Measurements from ENCODE around the gene TUBGCP2.
A peak's percentile ranks its signal among the peaks of the same experiment; 100 is the strongest.

Gene TUBGCP2

DNA sequence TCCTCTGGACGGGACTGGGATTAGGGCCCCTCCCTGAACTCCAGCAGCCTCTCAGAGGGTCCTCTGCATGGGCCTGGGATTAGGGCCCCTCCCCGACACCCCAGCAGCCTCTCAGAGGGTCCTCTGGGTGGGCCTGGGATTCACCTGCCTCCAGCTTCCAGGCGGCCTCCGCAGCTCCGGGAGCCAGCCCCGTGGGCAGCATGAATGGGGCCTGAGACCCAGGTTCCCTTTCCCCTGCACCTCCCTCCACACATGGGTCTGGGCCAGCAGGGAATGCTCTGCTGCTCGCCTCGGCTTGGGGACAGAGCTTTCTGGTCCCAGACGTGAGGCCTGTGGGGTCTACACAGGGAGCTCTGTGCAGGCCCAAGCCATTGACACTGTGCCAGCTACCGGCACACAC, 5.5 kb downstream of the TUBGCP2 start:
- no peak for DNase-seq (ENCODE audit: low read depth)

DNA sequence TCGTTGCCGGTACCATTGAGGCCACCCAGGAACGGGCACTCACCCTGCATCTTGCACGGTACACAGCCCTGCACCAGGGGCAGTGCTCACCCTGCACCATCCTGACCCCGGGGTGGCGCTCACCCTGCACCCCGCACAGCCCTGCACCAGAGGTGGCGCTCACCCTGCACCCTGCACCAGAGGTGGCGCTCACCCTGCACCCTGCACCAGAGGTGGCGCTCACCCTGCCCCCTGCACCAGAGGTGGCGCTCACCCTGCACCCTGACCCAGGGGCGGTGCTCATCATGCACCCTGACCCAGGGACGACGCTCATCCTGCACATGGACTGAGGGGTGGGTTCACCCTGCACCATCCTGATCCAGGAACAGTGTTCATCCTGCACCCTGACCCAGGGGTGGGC, 6.4 kb downstream of the TUBGCP2 start:
- DNase-seq (ENCODE audit: low read depth): no peak

DNA sequence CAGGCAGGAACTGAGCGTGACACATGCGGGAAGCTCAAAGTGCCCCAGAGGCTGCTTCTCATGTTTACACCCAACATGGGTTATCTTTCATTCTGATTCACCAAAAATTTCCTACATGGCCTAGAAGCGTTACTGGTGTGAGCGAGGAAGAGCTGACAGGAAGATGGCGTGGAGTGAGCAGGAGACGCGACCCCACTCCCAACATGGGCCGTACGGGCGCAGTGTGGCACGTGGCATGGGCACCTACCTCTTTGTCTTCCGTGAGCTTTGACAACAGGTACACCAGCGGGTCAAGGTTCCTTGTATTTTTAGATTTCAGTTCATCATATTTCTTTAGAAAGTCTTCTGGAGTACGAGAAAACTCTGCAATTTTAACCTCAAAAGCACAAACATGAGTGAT, 8.9 kb downstream of the TUBGCP2 start:
- DNase-seq (ENCODE audit: low read depth): no peak

DNA sequence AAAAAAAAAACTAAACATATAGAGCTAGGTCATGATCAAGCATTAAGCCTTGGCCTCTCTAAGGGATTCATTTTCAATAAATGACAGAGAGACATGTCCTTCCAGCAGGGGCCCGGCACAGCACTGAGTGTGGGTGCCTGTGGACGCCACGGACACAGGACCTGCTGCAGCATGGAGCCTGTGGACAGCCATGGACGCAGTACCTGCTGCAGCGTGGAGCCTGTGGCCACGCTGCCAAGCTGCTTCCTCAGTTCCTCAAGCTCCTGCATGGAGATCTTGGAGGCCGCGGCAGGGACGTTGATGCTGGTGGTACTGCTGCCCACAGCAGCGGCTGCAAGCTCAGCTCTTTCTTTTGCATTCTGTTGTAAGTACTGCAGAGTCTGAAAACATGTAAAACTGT, 9.4 kb downstream of the TUBGCP2 start:
- DNase-seq (ENCODE audit: low read depth): no peak

DNA sequence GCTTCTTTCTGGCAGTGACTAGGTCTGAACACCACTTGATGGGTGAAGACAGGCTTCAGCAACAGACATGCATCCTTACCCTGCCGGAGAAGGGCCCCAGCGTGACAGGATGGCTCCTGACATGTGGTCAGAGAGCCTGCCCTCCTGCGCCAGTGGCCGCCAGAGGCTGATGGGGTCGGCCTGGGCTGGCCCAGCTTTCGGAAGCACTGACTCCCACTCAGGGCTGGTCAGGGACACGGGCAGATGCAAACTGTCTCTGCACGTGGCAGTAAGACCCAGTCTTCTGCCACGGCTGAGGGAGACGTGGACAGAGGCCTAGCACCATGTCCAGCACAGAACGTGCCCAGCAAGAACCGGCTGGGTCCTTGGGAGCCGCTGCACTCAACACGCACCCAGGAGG, 10.2 kb downstream of the TUBGCP2 start:
- no peak for DNase-seq (ENCODE audit: low read depth)

DNA sequence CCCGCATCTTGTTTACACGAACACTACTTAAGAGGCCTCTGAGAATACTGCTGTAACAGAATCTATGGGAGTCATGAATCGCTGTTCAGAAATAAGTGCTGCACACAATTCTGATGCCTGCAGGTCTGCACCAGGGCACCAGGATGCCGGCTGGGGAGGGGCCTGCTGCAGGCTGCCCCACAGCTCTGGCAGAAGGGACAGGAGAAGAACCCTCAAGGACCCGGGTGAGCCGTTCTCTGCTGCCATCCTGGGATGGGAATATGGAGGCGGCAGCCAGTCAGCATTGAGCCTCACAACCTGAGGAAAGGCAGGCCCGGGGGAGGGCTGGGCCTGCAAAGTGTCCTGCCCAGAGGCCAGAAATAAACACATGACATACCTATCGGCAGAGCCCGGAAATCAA, 11.2 kb downstream of the TUBGCP2 start:
- no peak for DNase-seq (ENCODE audit: low read depth)

DNA sequence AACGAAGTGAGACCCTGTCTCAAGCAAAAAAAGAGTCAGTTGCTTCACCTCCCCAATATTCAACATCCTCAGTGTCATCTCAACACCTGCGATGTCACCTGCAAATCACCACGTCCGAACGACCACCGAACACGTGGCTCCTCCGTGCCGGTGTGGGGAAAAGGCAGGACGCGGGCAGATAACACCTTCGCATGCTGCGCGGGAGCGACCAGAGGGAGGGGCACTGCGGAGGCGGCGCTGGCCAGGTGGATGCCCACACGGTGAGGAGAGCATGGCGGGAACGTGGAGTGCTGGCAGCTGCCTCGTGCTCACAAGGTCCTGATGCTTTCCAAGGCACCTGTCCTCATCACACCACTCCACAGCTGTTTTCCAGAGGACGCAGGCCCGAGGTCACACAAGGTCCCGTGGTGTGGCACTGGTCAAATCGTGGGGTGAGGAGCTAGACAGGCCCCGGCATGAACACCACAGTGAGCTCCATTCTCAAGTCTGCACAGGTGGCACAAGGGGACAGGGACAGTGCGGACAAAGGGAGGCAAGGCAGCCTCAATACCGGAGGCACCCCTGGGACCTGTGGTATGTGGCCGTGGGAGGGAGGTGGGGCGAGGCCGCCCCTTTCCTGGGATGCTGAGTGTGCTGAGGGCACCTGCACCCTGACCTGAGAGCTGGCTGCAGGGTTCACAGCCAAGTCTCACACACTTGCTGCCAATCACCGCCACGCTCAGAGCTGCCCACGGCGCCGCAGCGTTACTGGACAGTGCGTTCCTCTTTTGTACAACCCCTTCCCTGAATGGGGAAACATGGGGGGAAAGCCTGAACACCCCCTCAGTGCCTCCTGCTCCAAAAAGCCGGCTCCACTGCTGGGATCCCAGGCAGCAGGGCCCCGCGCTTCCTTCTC, 13.0 kb downstream of the TUBGCP2 start:
- DNase-seq (ENCODE audit: low read depth): no peak

DNA sequence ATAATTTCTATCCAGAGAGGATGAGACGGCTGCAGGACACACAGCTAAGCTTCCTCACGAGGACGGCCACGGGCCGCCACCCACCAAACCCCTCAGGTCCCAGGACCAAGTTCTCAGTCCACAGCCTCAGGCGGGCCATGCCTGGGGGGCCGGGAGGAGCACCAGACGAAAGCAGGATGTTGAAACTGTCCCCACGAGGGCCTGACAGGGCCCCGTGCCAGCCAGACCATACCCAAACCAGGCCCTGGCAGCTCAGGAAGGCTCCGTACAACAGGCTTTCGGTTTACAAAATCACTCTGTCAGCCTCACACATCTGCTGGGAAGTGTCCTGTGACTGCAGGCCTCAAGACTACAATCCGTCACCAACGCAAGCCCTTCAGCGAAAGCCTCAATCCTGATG, 14.5 kb downstream of the TUBGCP2 start:
- no peak for DNase-seq (ENCODE audit: low read depth)

DNA sequence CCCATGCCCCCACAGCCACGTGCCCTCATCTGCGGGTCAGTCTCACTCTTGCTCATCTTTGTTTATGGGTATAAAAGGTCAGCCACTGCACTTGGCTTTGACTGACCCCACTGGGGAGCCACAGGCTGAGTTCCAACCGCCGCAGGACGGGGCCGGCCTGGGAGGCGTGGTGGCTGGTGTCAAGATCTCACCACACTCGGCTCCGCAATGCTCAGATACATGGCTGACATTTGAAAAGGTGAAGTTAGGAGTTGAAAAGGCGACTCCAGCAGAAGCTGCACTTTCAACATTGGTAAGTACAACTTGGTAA, 14.9 kb downstream of the TUBGCP2 start:
- DNase-seq (ENCODE audit: low read depth): no peak

DNA sequence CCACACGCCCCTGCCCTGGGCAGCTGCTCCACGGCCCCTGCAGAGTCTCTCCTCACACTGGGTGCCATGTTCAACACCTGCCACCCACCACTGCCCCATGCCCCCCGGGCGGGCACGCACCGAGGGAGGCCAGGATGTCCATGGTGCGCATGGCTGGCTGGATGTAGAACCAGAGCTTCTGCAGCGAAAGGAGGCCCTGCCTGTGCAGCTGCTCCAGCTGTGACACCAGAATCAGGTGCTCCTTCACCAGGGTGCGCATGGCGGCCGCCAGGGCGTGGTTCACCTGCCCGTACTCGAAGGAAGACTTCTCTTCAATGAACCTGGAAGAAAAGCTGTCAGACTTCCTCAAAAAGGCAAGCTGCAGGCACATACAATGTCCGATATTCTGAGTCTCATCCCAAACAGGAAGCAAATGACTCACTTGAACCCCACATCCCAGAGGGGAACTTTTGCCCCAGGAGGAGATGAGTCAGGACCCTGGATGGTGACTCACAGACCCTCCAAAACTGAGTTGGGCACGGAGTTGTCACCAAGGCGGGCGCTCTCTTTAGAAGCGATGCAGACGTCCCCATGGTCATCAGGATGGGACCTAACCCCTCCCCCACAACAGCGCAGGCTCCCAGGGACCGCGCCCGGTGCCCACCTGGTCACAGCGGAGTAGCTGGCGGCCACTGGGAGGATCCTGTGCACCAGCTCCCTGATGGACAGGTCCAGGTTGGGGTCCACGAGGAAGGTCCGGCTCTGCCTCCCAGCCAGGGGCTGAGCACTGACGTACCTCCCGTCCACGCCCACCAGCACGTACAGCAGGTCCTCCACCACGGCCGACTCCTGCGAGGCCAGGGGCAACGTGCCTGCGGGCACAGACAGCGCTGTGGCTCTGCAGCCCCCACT, 15.5 kb downstream of the TUBGCP2 start:
- peak; percentile 75 for DNase-seq (ENCODE audit: low read depth)

DNA sequence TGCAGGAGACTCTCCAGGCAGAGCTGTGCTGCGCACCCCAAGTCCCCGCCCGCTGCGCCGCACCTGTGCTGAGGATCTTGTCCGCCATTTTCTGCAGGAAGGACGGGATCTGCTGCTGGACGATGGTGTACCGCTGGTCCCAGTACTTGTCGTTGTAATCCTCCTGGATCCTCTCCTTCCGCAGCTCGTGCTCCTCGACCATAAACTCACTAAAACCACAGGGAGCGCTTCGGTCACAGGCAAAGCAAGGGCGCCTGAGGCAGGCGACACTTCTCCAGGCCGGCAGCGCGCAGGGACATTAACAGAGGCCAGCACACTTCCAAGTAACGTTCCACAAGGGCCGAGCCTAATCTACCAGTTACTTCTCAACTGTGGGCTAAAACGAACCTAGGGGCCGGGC, 18.9 kb downstream of the TUBGCP2 start:
- no peak for DNase-seq (ENCODE audit: low read depth)

DNA sequence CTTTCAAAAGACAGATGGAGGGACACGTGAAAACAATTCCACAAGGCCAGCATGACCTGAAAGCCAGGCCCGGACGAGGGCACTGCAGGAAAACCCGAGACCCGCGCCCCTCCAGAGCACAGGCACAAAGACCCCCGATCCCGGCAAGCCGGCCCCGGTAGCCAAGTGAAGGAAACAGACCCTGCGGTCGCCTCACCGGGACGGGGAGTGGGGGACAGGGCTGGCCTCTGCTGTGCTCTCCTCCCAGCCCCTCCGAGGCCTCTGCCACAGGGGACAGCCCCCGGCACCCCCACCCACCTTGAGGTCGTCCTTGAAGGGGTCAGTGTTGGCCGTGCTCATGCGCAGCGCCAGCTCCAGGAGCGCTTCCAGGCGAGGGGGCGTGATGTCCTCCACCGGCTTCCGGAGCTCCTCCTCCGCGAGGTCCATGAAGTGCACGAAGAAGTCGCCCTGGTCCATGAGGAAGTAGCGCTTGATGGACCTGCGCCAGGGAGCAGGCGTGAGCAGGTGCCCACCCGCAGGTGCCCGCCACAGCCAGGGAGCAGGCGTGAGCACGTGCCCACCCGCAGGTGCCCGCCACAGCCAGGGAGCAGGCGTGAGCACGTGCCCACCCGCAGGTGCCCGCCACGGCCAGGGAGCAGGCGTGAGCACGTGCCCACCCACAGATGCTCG, 20.7 kb downstream of the TUBGCP2 start:
- no peak for DNase-seq (ENCODE audit: low read depth)

DNA sequence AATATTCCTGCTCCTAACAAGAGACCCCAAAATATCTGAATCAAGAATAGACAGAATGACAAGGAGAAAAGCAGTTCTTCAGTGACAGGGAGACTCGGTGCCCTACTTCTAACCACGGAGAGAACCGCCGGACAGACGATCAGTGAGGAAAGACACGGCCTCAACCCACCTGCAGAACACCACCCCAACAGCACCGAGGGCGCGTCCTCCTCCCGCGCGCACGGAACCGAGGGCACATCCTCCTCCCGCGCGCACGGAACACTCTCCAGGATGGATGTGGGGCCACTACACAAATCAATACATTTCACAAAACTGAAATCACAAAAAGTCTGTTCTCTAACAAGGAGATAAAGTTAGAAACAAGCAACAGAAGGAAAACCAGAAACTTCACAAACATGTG, 22.3 kb downstream of the TUBGCP2 start:
- DNase-seq (ENCODE audit: low read depth): no peak

DNA sequence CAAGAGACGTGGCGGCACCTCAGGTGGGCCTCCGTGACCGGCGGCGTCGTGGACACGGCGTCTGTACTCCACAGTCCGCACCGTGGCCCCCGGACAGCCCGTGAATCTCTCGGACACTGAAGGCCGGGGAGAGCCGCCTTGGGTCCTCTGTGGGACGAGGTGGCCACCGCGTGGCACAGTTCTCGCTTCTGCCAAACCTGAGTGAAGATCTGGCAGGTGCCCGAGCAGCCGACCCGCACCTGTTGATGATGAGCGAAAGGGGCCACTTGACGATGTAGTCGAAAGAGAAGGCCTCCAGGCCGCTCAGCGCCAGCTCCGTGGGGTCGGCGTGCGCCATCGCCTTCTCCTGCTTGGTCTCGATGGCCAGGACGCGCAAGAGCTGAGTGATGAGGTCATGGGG, 23.5 kb downstream of the TUBGCP2 start:
- DNase-seq (ENCODE audit: low read depth): no peak

DNA sequence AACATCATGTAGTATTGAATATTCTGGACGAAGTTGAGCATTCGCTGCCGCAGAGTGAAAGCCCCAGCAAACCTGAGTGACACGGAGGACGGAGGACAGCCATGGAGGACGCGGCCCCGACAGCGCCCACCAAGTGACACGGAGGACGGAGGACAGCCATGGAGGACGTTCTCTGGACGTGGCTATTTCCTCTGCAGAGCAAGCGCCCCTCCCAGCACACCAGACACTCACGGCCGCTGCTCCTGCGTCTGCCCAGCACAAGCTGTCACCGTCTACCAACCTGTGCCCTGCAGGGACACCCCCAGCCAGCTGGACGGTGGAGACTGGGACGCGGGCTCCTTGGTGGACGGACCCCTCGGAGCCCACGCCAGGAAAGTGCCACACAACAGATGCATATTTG, 24.7 kb downstream of the TUBGCP2 start:
- no peak for DNase-seq (ENCODE audit: low read depth)

DNA sequence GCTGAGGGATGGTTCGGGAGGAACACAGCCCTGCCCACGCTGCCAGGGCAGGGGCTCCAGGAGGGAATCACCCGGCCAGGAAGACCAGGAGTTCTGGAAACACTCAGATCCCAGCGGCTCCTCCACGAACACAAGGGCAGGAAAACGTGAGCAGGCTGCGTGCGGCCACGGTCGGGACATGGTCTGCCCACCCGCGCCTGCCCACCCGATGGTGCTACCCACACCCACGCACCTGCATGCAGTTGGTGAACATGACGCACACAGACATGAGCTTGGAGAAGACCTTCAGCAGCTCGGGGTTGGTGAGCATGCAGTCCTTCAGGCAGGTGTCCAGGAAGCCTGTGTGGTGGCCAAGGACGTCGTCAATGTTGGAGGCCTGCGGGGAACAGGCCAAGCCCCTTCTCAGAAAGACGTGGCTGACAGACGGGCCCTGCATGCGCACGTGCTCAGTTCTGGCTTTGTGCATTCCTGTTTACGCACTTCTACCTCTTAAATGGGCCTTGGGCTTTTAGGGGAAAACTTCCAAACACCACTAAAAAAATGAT, 25.8 kb downstream of the TUBGCP2 start:
- DNase-seq (ENCODE audit: low read depth): no peak

DNA sequence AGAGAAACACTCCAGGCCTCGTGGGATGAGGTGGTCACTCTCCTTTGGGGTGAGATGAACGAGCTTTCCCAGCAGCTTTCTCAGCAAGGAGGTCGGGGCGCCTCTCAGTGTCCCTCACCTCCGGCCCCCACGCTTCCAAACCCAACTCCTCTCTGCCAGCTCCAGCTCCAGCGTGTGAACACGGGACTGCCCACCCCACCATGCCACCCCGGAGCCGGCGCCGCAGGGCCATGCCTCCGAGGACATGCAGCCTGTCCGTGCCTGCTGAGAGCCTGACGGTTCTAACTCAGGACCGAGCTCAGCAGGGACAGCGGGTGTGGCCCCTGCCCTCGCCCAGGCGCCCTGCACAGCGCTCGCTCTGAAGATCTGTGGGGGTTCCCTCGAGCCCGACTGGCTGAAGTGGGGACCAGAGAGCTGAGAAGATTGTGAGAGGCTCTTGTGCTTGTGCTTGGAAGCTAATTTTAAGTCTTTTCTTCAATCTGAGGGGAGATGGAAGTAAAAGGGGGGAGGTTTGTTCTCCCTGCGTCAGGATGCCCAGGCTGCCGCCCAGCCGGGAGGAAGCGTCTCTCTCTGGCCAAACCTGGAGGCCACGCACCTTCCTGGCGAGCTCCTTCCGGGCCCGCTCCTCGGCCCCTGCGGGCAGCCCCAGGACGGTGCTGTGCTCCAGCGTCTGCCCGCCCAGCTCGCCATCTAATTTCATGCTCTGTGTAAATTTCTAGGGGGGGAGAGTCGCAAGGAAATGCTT, 26.9 kb downstream of the TUBGCP2 start:
- no peak for DNase-seq (ENCODE audit: low read depth)

DNA sequence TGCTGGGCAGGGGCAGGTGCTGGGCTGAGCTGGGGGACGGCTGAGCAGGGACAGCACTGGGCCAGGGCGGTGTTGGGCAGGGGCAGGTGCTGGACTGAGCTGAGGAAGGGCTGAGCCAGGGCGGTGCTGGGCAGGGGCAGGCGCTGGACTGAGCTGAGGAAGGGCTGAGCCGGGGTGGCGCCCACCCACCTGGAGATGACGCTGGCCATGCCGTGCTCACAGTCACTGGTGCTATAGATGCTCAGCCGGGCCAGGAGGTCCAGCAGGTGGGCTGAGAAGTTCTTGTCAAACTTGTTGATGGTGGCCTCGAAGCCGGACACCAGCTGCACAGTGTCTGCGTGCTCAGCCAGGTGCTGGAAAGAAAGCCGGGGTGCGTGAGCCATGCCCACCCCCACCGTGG, 27.6 kb downstream of the TUBGCP2 start:
- DNase-seq (ENCODE audit: low read depth): no peak

DNA sequence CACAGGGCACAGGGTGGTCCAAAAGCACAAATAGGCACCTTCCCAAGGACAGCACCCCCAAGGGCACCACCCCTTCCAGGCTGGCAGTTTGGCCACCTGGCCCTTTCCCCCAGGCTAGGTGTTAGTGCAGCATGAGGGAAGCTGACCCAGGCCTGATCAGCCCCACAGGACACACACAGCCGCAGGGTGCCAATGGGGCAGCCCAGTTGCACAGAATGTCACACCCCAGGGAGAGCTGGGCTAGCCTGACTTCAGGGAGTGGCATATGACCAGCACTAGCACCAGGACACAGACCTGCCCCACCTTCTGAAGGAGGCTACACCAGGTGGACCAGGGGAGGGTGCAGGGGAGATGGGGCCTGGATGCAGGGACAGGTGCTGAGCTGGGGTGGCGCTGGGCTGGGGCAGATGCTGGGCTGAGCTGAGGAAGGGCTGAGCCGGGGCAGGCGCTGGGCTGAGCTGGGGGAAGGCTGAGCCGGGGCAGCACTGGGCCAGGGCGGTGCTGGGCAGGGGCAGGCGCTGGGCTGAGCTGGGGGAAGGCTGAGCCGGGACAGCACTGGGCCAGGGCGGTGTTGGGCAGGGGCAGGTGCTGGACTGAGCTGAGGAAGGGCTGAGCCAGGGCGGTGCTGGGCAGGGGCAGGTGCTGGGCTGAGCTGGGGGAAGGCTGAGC, 28.1 kb downstream of the TUBGCP2 start:
- no peak for DNase-seq (ENCODE audit: low read depth)

DNA sequence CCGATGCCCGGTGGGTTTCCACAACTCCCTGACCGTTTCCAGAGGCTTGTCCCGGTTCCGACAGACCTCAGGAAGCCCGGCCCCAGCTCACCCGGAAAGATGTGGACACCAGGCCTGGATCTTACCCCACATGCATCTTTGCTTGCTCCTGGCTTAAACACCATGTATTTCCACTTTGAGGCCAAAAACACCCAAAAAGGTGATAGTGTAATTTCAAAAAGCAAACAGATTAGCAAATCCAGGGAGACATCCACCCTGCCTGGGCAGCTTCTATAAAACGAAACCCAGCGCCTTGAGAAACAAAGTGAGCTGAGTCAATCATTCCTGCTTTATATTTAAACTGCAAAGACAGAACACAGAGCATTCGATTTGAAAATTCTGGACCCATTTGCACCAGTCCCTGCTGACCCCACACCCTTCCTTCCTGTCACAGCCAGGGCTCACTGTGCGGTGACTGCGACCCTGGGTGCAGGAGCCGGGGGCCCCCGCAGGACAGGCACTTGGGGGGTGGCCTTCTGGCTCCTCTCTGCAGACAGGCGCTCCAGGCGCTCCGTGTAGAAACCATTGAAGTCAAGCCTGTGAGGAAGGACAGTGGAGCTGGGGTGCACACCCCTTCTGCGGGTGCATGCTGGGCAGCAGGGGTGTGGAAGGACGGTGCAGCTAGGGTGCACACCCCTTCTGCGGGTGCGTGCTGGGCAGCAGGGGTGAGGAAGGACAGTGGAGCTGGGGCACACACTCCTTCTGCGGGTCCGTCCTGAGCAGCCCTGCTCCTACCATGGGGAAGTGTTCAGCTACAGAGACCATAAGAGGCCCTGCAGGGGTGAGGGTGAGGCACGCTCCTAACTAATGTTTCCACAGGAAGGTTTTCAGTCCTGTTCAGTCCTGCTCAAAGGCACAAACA, 29.1 kb downstream of the TUBGCP2 start:
- no peak for DNase-seq (ENCODE audit: low read depth)
